H9 (cell line): ENCODE results near the gene SESTD1. TPM values are rescaled to one million over a fixed set of nuclear protein-coding genes. Genes with fewer than 3 reads are reported as not detected.

Source experiments
- DNase-seq: peaks from one replicate; pipeline ENCODE4 v3.0.0-alpha.2; 2017
- H2AFZ ChIP-seq: one replicate; pipeline ENCODE4 v1.6.1; 2013; ENCODE audit warnings: mild to moderate bottlenecking, low read length, control low read depth, moderate library complexity
- H2AK5ac ChIP-seq: 2 replicates; pipeline ENCODE4 v1.6.1; 2013; ENCODE audit warnings: low read length, control low read depth, mixed read lengths; ENCODE audit not compliant: insufficient read length
- H2BK120ac ChIP-seq: one replicate; pipeline ENCODE4 v1.6.1; 2013; ENCODE audit warnings: low read depth, mild to moderate bottlenecking, low read length, control low read depth, inconsistent platforms; ENCODE audit not compliant: poor library complexity, severe bottlenecking
- H2BK12ac ChIP-seq: 2 replicates; pipeline ENCODE4 v1.6.1; 2013; ENCODE audit warnings: low read length, control low read depth, mixed read lengths, low read depth; ENCODE audit not compliant: insufficient read length
- H2BK15ac ChIP-seq: 2 replicates; pipeline ENCODE4 v1.6.1; 2013; ENCODE audit warnings: low read depth, low read length, control low read depth
- H2BK20ac ChIP-seq: one replicate; pipeline ENCODE4 v1.6.1; 2013; ENCODE audit warnings: low read depth, mild to moderate bottlenecking, low read length, control low read depth, inconsistent platforms; ENCODE audit not compliant: poor library complexity, severe bottlenecking
- H2BK5ac ChIP-seq: 2 replicates; pipeline ENCODE4 v1.6.1; 2013; ENCODE audit warnings: low read length, control low read depth, mixed read lengths; ENCODE audit not compliant: insufficient read length
- H3K14ac ChIP-seq: 2 replicates; pipeline ENCODE4 v1.6.1; 2013; ENCODE audit warnings: low read length, control low read depth; ENCODE audit not compliant: insufficient read depth
- H3K18ac ChIP-seq: 2 replicates; pipeline ENCODE4 v1.6.1; 2013; ENCODE audit warnings: low read depth, mild to moderate bottlenecking, mixed read lengths, low read length, control low read depth; ENCODE audit not compliant: insufficient read length
- H3K23ac ChIP-seq: 2 replicates; pipeline ENCODE4 v1.6.1; 2013; ENCODE audit warnings: low read length, control low read depth, mixed read lengths, low read depth; ENCODE audit not compliant: insufficient read length
- H3K23me2 ChIP-seq: 2 replicates; pipeline ENCODE4 v1.6.1; 2013; ENCODE audit warnings: low read depth, mild to moderate bottlenecking, mixed read lengths, low read length, control low read depth; ENCODE audit not compliant: insufficient read length, poor library complexity, severe bottlenecking
- H3K27ac ChIP-seq: 2 replicates; pipeline ENCODE4 v1.5.1; 2013; ENCODE audit warnings: low read length, control low read depth, mixed read lengths, low read depth; ENCODE audit not compliant: insufficient read length
- H3K27me3 ChIP-seq: 2 replicates; pipeline ENCODE4 v1.6.1; 2013; ENCODE audit warnings: low read length, control low read depth, inconsistent platforms; ENCODE audit not compliant: insufficient read depth
- H3K4ac ChIP-seq: 2 replicates; pipeline ENCODE4 v1.6.1; 2013; ENCODE audit warnings: low read depth, mild to moderate bottlenecking, control low read depth, inconsistent platforms, low read length, moderate library complexity
- H3K4me1 ChIP-seq: 2 replicates; pipeline ENCODE4 v1.6.1; 2013; ENCODE audit warnings: low read length, control low read depth, inconsistent platforms; ENCODE audit not compliant: insufficient read depth
- H3K4me2 ChIP-seq: 2 replicates; pipeline ENCODE4 v1.6.1; 2013; ENCODE audit warnings: low read length, control low read depth, mixed read lengths; ENCODE audit not compliant: insufficient read length, insufficient read depth
- H3K56ac ChIP-seq: 2 replicates; pipeline ENCODE4 v1.6.1; 2013; ENCODE audit warnings: low read depth, mild to moderate bottlenecking, mixed read lengths, low read length, control low read depth; ENCODE audit not compliant: insufficient read length
- H3K79me1 ChIP-seq: 2 replicates; pipeline ENCODE4 v1.6.1; 2013; ENCODE audit warnings: low read depth, mild to moderate bottlenecking, moderate library complexity, low read length, control low read depth, inconsistent platforms; ENCODE audit not compliant: insufficient read depth, poor library complexity, severe bottlenecking
- H3K79me2 ChIP-seq: 2 replicates; pipeline ENCODE4 v1.6.1; 2013; ENCODE audit warnings: low read length, control low read depth, inconsistent platforms; ENCODE audit not compliant: insufficient read depth
- H3K9ac ChIP-seq: 2 replicates; pipeline ENCODE4 v1.6.1; 2013; ENCODE audit warnings: low read length, control low read depth, mixed read lengths; ENCODE audit not compliant: insufficient read length; ENCODE audit errors: extremely low read depth
- H3K9me3 ChIP-seq: one replicate; pipeline ENCODE4 v1.6.1; 2013; ENCODE audit warnings: low read depth, low read length, inconsistent platforms; ENCODE audit not compliant: control insufficient read depth
- H3T11ph ChIP-seq: one replicate; pipeline ENCODE4 v1.6.1; 2013; ENCODE audit warnings: mild to moderate bottlenecking, low read length, control low read depth, inconsistent platforms
- H4K20me1 ChIP-seq: one replicate; pipeline ENCODE4 v1.6.1; 2013; ENCODE audit not compliant: control insufficient read depth, insufficient read length, insufficient read depth
- H4K5ac ChIP-seq: 2 replicates; pipeline ENCODE4 v1.6.1; 2013; ENCODE audit warnings: low read depth, mild to moderate bottlenecking, mixed read lengths, low read length, control low read depth; ENCODE audit not compliant: insufficient read length
- H4K8ac ChIP-seq: replicated peaks from 2 replicates; pipeline ENCODE4 v1.6.1; 2013; ENCODE audit warnings: low read length, control low read depth, mixed read lengths, low read depth; ENCODE audit not compliant: insufficient read length
- H4K91ac ChIP-seq: 2 replicates; pipeline ENCODE4 v1.6.1; 2013; ENCODE audit warnings: low read depth, mild to moderate bottlenecking, moderate library complexity, mixed read lengths, low read length, control low read depth; ENCODE audit not compliant: insufficient read length
- H3K27ac Mint-ChIP-seq, 3 experiments: 2 replicates in 2 of 3; 3 replicates in 1 of 3; pipeline ENCODE4 v1.8.0; 2020 to 2021; ENCODE audit warnings: mixed read lengths in 3 of 3, mild to moderate bottlenecking in 1 of 3, moderate library complexity in 1 of 3
- H3K27me3 Mint-ChIP-seq: 2 replicates; pipeline ENCODE4 v1.8.0; 2021; ENCODE audit warnings: low read depth, mild to moderate bottlenecking, moderate library complexity, mixed read lengths
- H3K36me3 Mint-ChIP-seq, 3 experiments: 2 replicates in 2 of 3; 3 replicates in 1 of 3; pipeline ENCODE4 v1.8.0; 2020 to 2021; ENCODE audit warnings: low read depth in 3 of 3, mixed read lengths in 3 of 3; ENCODE audit not compliant: insufficient read depth in 1 of 3
- H3K4me1 Mint-ChIP-seq, 2 experiments: 2 replicates each; pipeline ENCODE4 v1.8.0; 2020; ENCODE audit warnings: mixed read lengths in 2 of 2
- H3K4me3 Mint-ChIP-seq, 2 experiments: 2 replicates in 1 of 2; 3 replicates in 1 of 2; pipeline ENCODE4 v1.8.0; 2020 to 2021; ENCODE audit warnings: mild to moderate bottlenecking in 2 of 2, mixed read lengths in 2 of 2, moderate library complexity in 1 of 2
- H3K9me3 Mint-ChIP-seq, 2 experiments: 2 replicates in 1 of 2; 3 replicates in 1 of 2; pipeline ENCODE4 v1.8.0; 2020; ENCODE audit warnings: mild to moderate bottlenecking in 2 of 2, mixed read lengths in 2 of 2, moderate library complexity in 1 of 2
- CTCF ChIP-seq: fragments of 200-600 bp; sonication (generic); conservative IDR thresholded peaks from 3 replicates; pipeline ENCODE4 v1.8.0; 2021; ENCODE audit warnings: antibody characterized with exemption, mild to moderate bottlenecking
- WGBS: extraction: QIAGEN DNeasy Blood & Tissue Kit; methylation state at CpG from one replicate; pipeline ENCODE4 v1.1.7; 2013; ENCODE audit warnings: missing lambda C conversion rate, low lambda C conversion rate, mixed read lengths; ENCODE audit not compliant: insufficient read length; ENCODE audit errors: extremely low coverage; 5-methylcytosine and 5-hydroxymethylcytosine counted together
- total RNA-seq: library from RNA; stranded (reverse); gene quantifications from 2 replicates; pipeline ENCODE4 v1.2.1, GENCODE V29; 2021

Gene SESTD1
- total RNA-seq, 1 experiment from 2014 or later: 44.4 TPM

DNA sequence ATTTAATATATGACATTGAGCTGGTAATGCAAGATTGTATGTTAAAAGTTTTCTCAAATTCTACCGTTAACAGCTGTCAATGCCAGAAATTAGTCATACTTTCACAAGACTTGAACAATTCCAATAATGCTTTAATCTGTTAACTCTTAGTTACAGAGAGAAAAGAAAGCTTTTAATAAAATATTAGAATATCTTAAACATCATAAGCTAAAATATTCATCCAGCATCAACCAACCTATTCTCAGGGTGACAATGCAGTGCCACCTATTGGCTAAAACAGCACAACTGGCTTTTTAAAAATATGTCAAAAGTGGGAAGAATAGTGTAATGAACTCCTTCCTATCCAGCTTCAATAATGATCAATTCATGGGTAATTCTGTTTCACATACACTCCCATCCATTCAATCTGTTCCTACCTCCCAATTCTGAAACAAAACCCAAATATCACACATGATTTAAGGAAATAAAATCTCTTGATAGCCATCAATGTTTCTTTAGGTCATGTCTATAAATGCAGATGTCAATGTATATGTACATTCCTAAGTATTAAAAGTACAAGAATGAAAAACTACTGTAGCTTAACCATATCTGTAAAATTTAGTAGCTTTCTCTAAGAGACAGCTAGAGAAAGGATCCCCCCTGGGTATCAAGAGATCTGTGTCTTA is 134.9 kb downstream of the SESTD1 start:
- DNase-seq: no peak
- Histone ChIP-seq H2BK15ac (no peak overlapping the region), H3K27ac (no peak overlapping the region), H3K79me2 (no peaks in the 10 kb centered on the region), H2BK120ac (no peak overlapping the region), H4K8ac (no peak overlapping the region), H2BK12ac (no peak overlapping the region), H3K4ac (no peak overlapping the region), H3K18ac (no peak overlapping the region), H4K5ac (no peak overlapping the region), H3K56ac (no peak overlapping the region), H2AK5ac (no peak overlapping the region), H4K20me1 (no peaks in the 10 kb centered on the region), H3K27me3 (no peaks in the 10 kb centered on the region), H3K23me2 (no peaks in the 10 kb centered on the region), H2BK20ac (no peak overlapping the region), H3K9me3 (no peaks in the 10 kb centered on the region), H4K91ac (no peak overlapping the region), H2BK5ac (no peak overlapping the region), H3K14ac (no peak overlapping the region), H3K9ac (no peak overlapping the region), H3K4me1 (no peaks in the 10 kb centered on the region), H3T11ph (no peak overlapping the region), H3K79me1 (no peaks in the 10 kb centered on the region), H2AFZ (no peak overlapping the region), H3K23ac (no peak overlapping the region), H3K4me2 (no peak overlapping the region)
- no peaks in the 10 kb centered on the region for H3K4me1 Mint-ChIP-seq
- H3K27me3 Mint-ChIP-seq: no peaks in the 10 kb centered on the region
- no CpG with 5 or more reads among the region's 1 CpG for WGBS
- no peaks in the 10 kb centered on the region for H3K9me3 Mint-ChIP-seq
- no peak overlapping the region for H3K27ac Mint-ChIP-seq
- TF ChIP-seq CTCF: peak; percentile 66
- no peaks in the 10 kb centered on the region for H3K36me3 Mint-ChIP-seq
- H3K4me3 Mint-ChIP-seq: no peak overlapping the region
